HG03097 (cell line): ENCODE data around the gene MCF2L.

Source experiments
- ATAC-seq: cut with Tn5 transposase; IDR thresholded peaks from one replicate; pipeline ENCODE4 v1.9.1; 2021; ENCODE audit not compliant: unreplicated experiment, low FRiP score

The MCF2L gene

GRCh38 chr13:113120300-113121182 is 151.5 kb downstream of the MCF2L start:
- ATAC-seq: no peak

GRCh38 chr13:113121183-113121927 is 152.3 kb downstream of the MCF2L start:
- ATAC-seq: no peak

GRCh38 chr13:113121928-113122471 is 153.0 kb downstream of the MCF2L start:
- no peak for ATAC-seq

GRCh38 chr13:113122550-113123225 is 153.7 kb downstream of the MCF2L start, which contains the start of gene F10:
Gene F10 (plus strand): TSS chr13:113122799. CDS start chr13:113122856, 57 bp downstream.
- no peak for ATAC-seq

GRCh38 chr13:113123226-113124201 is 154.5 kb downstream of the MCF2L start:
- ATAC-seq: no peak

- no peak for ATAC-seq
These were observed 155.4 kb downstream of the MCF2L start for GRCh38 chr13:113124211-113124970.

- no peak for ATAC-seq
These were observed 156.7 kb downstream of the MCF2L start for GRCh38 chr13:113125506-113126264.

GRCh38 chr13:113126265-113127150 is 157.5 kb downstream of the MCF2L start:
- no peak for ATAC-seq

GRCh38 chr13:113129480-113129879 is 160.5 kb downstream of the MCF2L start:
- ATAC-seq: no peak

GRCh38 chr13:113129921-113130750 is 161.1 kb downstream of the MCF2L start:
- ATAC-seq: no peak

GRCh38 chr13:113135281-113135760 is 166.3 kb downstream of the MCF2L start:
- no peak for ATAC-seq

GRCh38 chr13:113137691-113138298 is 168.8 kb downstream of the MCF2L start:
- ATAC-seq: no peak

GRCh38 chr13:113138792-113139551 is 170.0 kb downstream of the MCF2L start:
- ATAC-seq: no peak

GRCh38 chr13:113139577-113139976 is 170.6 kb downstream of the MCF2L start:
- no peak for ATAC-seq
